ENCODE measurements around the gene BATF3. TPM values are rescaled to one million over a fixed set of nuclear protein-coding genes. Genes with fewer than 3 reads are reported as not detected.

The BATF3 gene
- total RNA-seq, 4 donors from 2014 or later = 0.14 to 2.8 (median 0.64) TPM; not detected in 1

DNA sequence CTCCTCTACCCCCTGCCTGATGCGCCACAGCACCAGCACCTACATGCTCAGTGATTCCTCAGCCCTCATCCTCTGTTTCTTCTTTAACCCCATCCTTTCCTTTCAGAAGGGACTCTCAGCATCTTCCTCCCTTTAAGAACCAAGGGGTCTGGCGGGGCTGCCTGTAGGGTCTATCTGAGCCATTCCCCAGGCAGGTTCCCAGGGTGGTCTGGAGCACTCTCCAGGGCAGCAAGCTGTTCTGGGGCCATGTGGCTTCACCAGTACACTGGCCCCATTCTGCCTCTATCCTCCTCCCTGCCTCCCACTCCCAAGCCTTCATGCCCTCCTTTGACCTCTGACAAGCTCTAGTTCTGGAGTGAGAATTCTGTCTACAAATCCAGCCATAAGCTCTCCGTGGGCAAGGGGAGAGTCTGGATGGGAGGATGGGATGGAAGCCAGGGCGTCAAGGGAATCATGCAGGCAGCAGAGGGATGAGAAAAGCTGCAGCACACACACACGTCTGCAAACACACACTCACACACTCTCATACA, 10.4 kb downstream of the BATF3 start:
- WGBS, 2 donors (ENCODE audit: low coverage in 1 of 2) = 72 to 85% methylated on average over 2 to 5 of the region's 5 CpGs
- Histone ChIP-seq H3K4me1 (no peaks in the 10 kb centered on the region), H3K27me3 (peaks cover 75% of the 10 kb centered on the region), H3K9me3 (no peaks in the 10 kb centered on the region), H3K4me3 (no peak overlapping the region), H3K36me3 (no peaks in the 10 kb centered on the region), H3K27ac (no peak overlapping the region)
- intact Hi-C loops (cut with DNase I; ENCODE audit: low total_unique reads) = no loop called here
- TF ChIP-seq POLR2AphosphoS5 (IDR thresholded peaks at IDR 0.05) (no peak), POLR2A (IDR thresholded peaks at IDR 0.05) (no peak), EP300 (IDR thresholded peaks at IDR 0.05; ENCODE audit: low read depth) (no peak)
- TF ChIP-seq, protein P1, sequence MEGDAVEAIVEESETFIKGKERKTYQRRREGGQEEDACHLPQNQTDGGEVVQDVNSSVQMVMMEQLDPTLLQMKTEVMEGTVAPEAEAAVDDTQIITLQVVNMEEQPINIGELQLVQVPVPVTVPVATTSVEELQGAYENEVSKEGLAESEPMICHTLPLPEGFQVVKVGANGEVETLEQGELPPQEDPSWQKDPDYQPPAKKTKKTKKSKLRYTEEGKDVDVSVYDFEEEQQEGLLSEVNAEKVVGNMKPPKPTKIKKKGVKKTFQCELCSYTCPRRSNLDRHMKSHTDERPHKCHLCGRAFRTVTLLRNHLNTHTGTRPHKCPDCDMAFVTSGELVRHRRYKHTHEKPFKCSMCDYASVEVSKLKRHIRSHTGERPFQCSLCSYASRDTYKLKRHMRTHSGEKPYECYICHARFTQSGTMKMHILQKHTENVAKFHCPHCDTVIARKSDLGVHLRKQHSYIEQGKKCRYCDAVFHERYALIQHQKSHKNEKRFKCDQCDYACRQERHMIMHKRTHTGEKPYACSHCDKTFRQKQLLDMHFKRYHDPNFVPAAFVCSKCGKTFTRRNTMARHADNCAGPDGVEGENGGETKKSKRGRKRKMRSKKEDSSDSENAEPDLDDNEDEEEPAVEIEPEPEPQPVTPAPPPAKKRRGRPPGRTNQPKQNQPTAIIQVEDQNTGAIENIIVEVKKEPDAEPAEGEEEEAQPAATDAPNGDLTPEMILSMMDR (IDR thresholded peaks at IDR 0.05) = no peak
- in situ Hi-C loops (cut with MboI; ENCODE audit: low pct_ligation_motif_present in 1 of 4, low pct_unique_long_range_greater_than_20kb in 1 of 4, low sequenced_read_pairs in 3 of 4) = no loop called here
- DNase-seq = no peak

DNA sequence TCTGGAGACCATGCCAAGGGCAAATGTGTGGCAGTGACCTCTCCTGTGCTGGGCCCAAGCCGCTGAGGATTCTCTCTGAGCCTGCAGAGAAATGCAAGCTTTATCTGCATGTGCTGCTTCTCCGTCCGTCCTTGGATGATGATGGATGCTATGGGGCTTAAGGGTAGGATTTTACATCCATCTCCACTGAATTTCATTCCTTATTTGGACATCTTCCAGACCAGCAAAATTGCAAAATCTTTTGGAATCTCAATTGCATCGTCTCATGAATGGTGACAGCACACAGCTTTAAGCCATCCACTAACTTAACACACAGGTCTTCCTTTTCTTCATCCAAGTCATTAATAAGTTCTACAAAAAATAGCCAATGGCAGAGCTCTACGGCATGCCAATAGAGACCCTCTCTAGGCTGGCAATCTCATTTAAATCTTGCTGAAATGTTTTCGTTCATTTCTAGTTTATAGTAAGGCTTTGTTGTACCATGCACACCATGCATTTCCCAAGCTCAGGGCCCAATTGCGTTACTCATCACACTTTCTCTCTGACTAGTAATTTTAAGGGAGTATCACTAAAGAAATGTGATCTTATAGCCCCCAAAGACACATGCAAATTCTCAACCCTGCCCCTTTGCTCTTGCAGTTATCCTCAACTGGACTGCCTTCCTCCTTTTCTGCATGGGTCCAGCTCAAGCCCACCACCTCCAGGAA, 11.1 kb downstream of the BATF3 start:
- Histone ChIP-seq H3K4me1 (no peaks in the 10 kb centered on the region), H3K4me3 (no peak overlapping the region), H3K36me3 (no peaks in the 10 kb centered on the region), H3K9me3 (no peaks in the 10 kb centered on the region), H3K27ac (no peak overlapping the region), H3K27me3 (peaks cover 73% of the 10 kb centered on the region)
- in situ Hi-C loops (cut with MboI; ENCODE audit: low pct_ligation_motif_present in 1 of 4, low pct_unique_long_range_greater_than_20kb in 1 of 4, low sequenced_read_pairs in 3 of 4) (no loop called here), intact Hi-C loops (cut with DNase I; ENCODE audit: low total_unique reads) (no loop called here)
- DNase-seq = no peak
- TF ChIP-seq POLR2A (IDR thresholded peaks at IDR 0.05) (no peak), EP300 (IDR thresholded peaks at IDR 0.05; ENCODE audit: low read depth) (no peak), POLR2AphosphoS5 (IDR thresholded peaks at IDR 0.05) (no peak)
- TF ChIP-seq, protein P1 (IDR thresholded peaks at IDR 0.05) = no peak
- 56 to 80% methylated on average over 3 to 7 of the region's 7 CpGs for WGBS, 2 donors (ENCODE audit: low coverage in 1 of 2)

DNA sequence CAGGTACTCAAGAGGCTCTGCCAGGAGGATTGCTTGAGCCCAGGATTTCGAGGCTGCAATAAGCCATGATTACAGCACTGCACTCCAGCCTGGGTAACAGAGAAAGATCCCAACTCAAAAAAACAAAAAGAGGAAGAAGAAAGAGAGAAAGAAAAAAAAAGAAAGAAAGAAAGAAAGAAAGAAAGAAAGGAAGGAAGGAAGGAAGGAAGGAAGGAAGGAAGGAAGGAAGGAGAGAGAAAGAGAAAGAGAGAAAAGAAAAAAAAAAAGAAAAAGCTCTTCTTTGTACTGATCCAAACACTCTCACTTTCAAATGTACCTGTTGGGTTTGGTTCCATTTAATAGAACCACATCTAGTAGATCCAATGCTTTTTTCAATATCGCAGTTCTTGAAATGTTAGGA, 11.8 kb downstream of the BATF3 start:
- DNase-seq = no peak
- Histone ChIP-seq H3K27me3 (peaks cover 68% of the 10 kb centered on the region), H3K4me1 (no peaks in the 10 kb centered on the region), H3K9me3 (no peaks in the 10 kb centered on the region), H3K4me3 (no peak overlapping the region), H3K36me3 (no peaks in the 10 kb centered on the region), H3K27ac (no peak overlapping the region)
- intact Hi-C loops (cut with DNase I; ENCODE audit: low total_unique reads) (no loop called here), in situ Hi-C loops (cut with MboI; ENCODE audit: low pct_ligation_motif_present in 1 of 4, low pct_unique_long_range_greater_than_20kb in 1 of 4, low sequenced_read_pairs in 3 of 4) (no loop called here)
- TF ChIP-seq, protein P1 (IDR thresholded peaks at IDR 0.05) = no peak
- TF ChIP-seq POLR2A (IDR thresholded peaks at IDR 0.05) = no peak
- no peak for TF ChIP-seq EP300 (IDR thresholded peaks at IDR 0.05; ENCODE audit: low read depth)
- no peak for TF ChIP-seq POLR2AphosphoS5 (IDR thresholded peaks at IDR 0.05)
- WGBS, 2 donors (ENCODE audit: low coverage in 1 of 2) = 93 to 100% methylated on average over 1 to 2 of the region's 2 CpGs

DNA sequence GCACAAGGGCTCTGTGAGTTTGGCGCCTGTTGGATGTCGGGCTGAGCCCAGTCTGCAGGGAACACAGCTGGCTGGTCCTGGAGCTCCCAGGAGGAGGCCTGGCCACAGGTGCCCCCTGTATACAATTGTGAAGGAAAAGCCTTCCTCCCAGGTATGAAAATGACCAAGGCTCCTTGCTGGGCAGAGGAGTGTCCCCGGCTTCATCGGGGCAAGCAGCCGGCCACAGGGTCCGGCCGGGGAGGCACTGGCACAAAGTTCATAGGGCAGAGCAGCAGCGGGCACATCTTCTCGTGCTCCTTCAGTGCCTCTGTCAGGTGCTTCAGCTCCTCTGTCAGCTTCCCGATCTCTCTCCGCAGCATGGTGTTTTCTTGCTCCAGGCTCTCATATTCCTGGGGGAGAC, 13.0 kb downstream of the BATF3 start:
- no peak for DNase-seq
- TF ChIP-seq, protein P1 (IDR thresholded peaks at IDR 0.05) = no peak
- TF ChIP-seq POLR2A (IDR thresholded peaks at IDR 0.05) = no peak
- TF ChIP-seq EP300 (IDR thresholded peaks at IDR 0.05; ENCODE audit: low read depth) = no peak
- TF ChIP-seq POLR2AphosphoS5 (IDR thresholded peaks at IDR 0.05) = no peak
- peaks cover 56% of the 10 kb centered on the region for H3K27me3 ChIP-seq
- in situ Hi-C loops (cut with MboI; ENCODE audit: low pct_ligation_motif_present in 1 of 4, low pct_unique_long_range_greater_than_20kb in 1 of 4, low sequenced_read_pairs in 3 of 4) = no loop called here
- no peaks in the 10 kb centered on the region for H3K36me3 ChIP-seq
- H3K4me3 ChIP-seq = no peak overlapping the region
- WGBS, 2 donors (ENCODE audit: low coverage in 1 of 2) = 96 to 100% methylated on average over 2 to 11 of the region's 11 CpGs
- H3K27ac ChIP-seq = no peak overlapping the region
- intact Hi-C loops (cut with DNase I; ENCODE audit: low total_unique reads) = no loop called here
- H3K9me3 ChIP-seq = no peaks in the 10 kb centered on the region
- no peaks in the 10 kb centered on the region for H3K4me1 ChIP-seq
